HepG2 (cell line): ENCODE results near the gene TTYH1. TPM values are rescaled to one million over a fixed set of nuclear protein-coding genes. Genes with fewer than 3 reads are reported as not detected.

Experiments
- CBX2 ChIP-seq, 2 experiments: fragments of 200-600 bp in 1 of 2; sonication (generic); formaldehyde crosslinking in 1 of 2; IDR thresholded peaks; 2 replicates each; pipeline versions ENCODE4 v1.7.0 to v1.8.1; 2018 to 2022; ENCODE audit warnings: low read depth in 2 of 2, low read length in 1 of 2, mild to moderate bottlenecking in 1 of 2, missing genetic modification reagents in 1 of 2
- CENPT ChIP-seq: sonication (generic); formaldehyde crosslinking; IDR thresholded peaks from 2 replicates; pipeline ENCODE4 v1.8.0; 2022; ENCODE audit warnings: low read depth, mild to moderate bottlenecking, moderate library complexity, missing genetic modification reagents
- DNMT1 ChIP-seq: sonication (generic); formaldehyde crosslinking; IDR thresholded peaks from 2 replicates; pipeline ENCODE4 v1.5.1; 2020; ENCODE audit warnings: mild to moderate bottlenecking, missing genetic modification reagents
- FOXA1 ChIP-seq, 2 experiments: fragments of 450-650 bp in 1 of 2; sonication (generic) in 1 of 2; formaldehyde crosslinking in 1 of 2; IDR thresholded peaks; 2 replicates each; pipeline versions ENCODE4 v1.4.0 to v1.6.1; 2016 to 2020; ENCODE audit warnings: missing genetic modification reagents in 1 of 2
- GABPB1 ChIP-seq: IDR thresholded peaks from 2 replicates; pipeline ENCODE4 v1.6.1; 2016; ENCODE audit warnings: mild to moderate bottlenecking, missing genetic modification reagents, moderate library complexity, missing compliant biosample characterization
- GPN1 ChIP-seq: sonication (generic); formaldehyde crosslinking; IDR thresholded peaks from 2 replicates; pipeline ENCODE4 v1.5.1; 2020; ENCODE audit warnings: missing genetic modification reagents, borderline replicate concordance
- HNF4G ChIP-seq, 2 experiments: sonication (generic) in 1 of 2; formaldehyde crosslinking in 1 of 2; IDR thresholded peaks; 2 replicates each; pipeline versions ENCODE4 v1.4.0 to v1.6.1; 2011 to 2020; ENCODE audit warnings: borderline replicate concordance in 2 of 2, low read depth in 2 of 2, mild to moderate bottlenecking in 2 of 2, low read length in 1 of 2, missing genetic modification reagents in 1 of 2, moderate library complexity in 1 of 2
- KLF11 ChIP-seq: IDR thresholded peaks from 2 replicates; pipeline ENCODE4 v1.6.1; 2016; ENCODE audit warnings: missing compliant biosample characterization
- PHF8 ChIP-seq: sonication (generic); formaldehyde crosslinking; IDR thresholded peaks from 2 replicates; pipeline ENCODE4 v1.5.0; 2020; ENCODE audit warnings: missing genetic modification reagents
- PRPF4 ChIP-seq: fragments of 200-400 bp; formaldehyde crosslinking; IDR thresholded peaks from 2 replicates; pipeline ENCODE4 v1.6.1; 2016; ENCODE audit warnings: low read length, low read depth; ENCODE audit not compliant: poor library complexity, severe bottlenecking
- ZNF354B ChIP-seq: sonication (generic); formaldehyde crosslinking; IDR thresholded peaks from 2 replicates; pipeline ENCODE4 v1.8.0; 2022; ENCODE audit warnings: mild to moderate bottlenecking, missing genetic modification reagents
- ZNF451 ChIP-seq: sonication (generic); formaldehyde crosslinking; IDR thresholded peaks from 2 replicates; pipeline ENCODE4 v1.5.0; 2020; ENCODE audit warnings: mild to moderate bottlenecking, missing genetic modification reagents
- ZNF503 ChIP-seq: sonication (generic); formaldehyde crosslinking; IDR thresholded peaks from 2 replicates; pipeline ENCODE4 v1.4.0; 2020; ENCODE audit warnings: missing genetic modification reagents
- ZNF564 ChIP-seq: sonication (generic); formaldehyde crosslinking; IDR thresholded peaks from 2 replicates; pipeline ENCODE4 v1.8.1; 2023; ENCODE audit warnings: mild to moderate bottlenecking, missing genetic modification reagents
- ZNF761 ChIP-seq: sonication (generic); formaldehyde crosslinking; conservative IDR thresholded peaks from 2 replicates; pipeline ENCODE4 v1.4.0; 2020; ENCODE audit warnings: mild to moderate bottlenecking, missing genetic modification reagents
- ZNF768 ChIP-seq: sonication (generic); formaldehyde crosslinking; IDR thresholded peaks from 2 replicates; pipeline ENCODE4 v1.4.0; 2020; ENCODE audit warnings: missing genetic modification reagents
- ZNF777 ChIP-seq: sonication (generic); formaldehyde crosslinking; IDR thresholded peaks from 2 replicates; pipeline ENCODE4 v1.4.0; 2020; ENCODE audit warnings: missing genetic modification reagents
- ZNF883 ChIP-seq: sonication (generic); formaldehyde crosslinking; IDR thresholded peaks from 2 replicates; pipeline ENCODE4 v1.5.1; 2020; ENCODE audit warnings: mild to moderate bottlenecking, missing genetic modification reagents; ENCODE audit errors: not compliant biosample characterization
- polyA plus RNA-seq, 8 experiments: library from polyadenylated mRNA; depleted of rRNA in 3 of 8; stranded (reverse) in 7 of 8; unstranded in 1 of 8; fragments of >200 nt; fragmentation: Illumina TruSeq in 4 of 8; extraction: Trizol in 4 of 8; gene quantifications; 2 replicates each; pipeline versions ENCODE4 v1.2.1 to v1.2.3, GENCODE V29; 2011 to 2016; ENCODE audit warnings: low read depth in 4 of 8, missing spikeins in 1 of 8, mixed read lengths in 1 of 8; ENCODE audit not compliant: insufficient read depth in 1 of 8
- total RNA-seq, 5 experiments: library from RNA; depleted of rRNA; stranded (reverse); fragments of >200 nt; fragmentation: Illumina TruSeq; extraction: Trizol; gene quantifications; 2 replicates each; pipeline ENCODE4 v1.2.3, GENCODE V29; 2016; ENCODE audit warnings: low read depth in 1 of 5
- TF ChIP-seq, protein P1 (sequence below): sonication (generic); formaldehyde crosslinking; IDR thresholded peaks from 2 replicates; pipeline ENCODE4 v1.4.0; 2020; ENCODE audit warnings: mild to moderate bottlenecking, missing genetic modification reagents
- TF ChIP-seq, protein P2 (sequence below): sonication (generic); formaldehyde crosslinking; IDR thresholded peaks from 2 replicates; pipeline ENCODE4 v1.8.1; 2022; ENCODE audit warnings: low read depth, mild to moderate bottlenecking, missing genetic modification reagents
- TF ChIP-seq, protein P3 (sequence below): sonication (generic); IDR thresholded peaks from 2 replicates; pipeline ENCODE4 v1.6.1; 2016; ENCODE audit warnings: low read depth, borderline replicate concordance
- TF ChIP-seq, protein P4 (sequence below): IDR thresholded peaks from 2 replicates; pipeline ENCODE4 v1.6.1; 2016; ENCODE audit warnings: missing compliant biosample characterization, missing genetic modification reagents, borderline replicate concordance

The TTYH1 gene
- total and polyA plus RNA-seq, 2 of the 13 experiments (the other 11 are each of a cell fraction or from before 2014, with no cell fraction given): 6.9 to 19.9 TPM

- TF ChIP-seq, protein P1, sequence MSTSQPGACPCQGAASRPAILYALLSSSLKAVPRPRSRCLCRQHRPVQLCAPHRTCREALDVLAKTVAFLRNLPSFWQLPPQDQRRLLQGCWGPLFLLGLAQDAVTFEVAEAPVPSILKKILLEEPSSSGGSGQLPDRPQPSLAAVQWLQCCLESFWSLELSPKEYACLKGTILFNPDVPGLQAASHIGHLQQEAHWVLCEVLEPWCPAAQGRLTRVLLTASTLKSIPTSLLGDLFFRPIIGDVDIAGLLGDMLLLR (CRISPR knock-in tag): no peak
- TF ChIP-seq CBX2 (IDR thresholded peaks at IDR 0.05; ENCODE audit: low read depth, low read length) (no peak), CBX2 (CRISPR knock-in tag; IDR thresholded peaks at IDR 0.05; ENCODE audit: low read depth) (no peak), PRPF4 (no peak), ZNF564 (CRISPR knock-in tag) (no peak), ZNF354B (CRISPR knock-in tag) (no peak), GPN1 (CRISPR knock-in tag) (no peak), DNMT1 (no peak), HNF4G (IDR thresholded peaks at IDR 0.05; ENCODE audit: borderline replicate concordance, low read depth, low read length) (no peak), HNF4G (CRISPR knock-in tag; IDR thresholded peaks at IDR 0.05; ENCODE audit: borderline replicate concordance, low read depth) (no peak), ZNF777 (CRISPR knock-in tag) (no peak), GABPB1 (CRISPR knock-in tag) (peak; percentile 24; the same call in 1 of the 2 replicates), ZNF503 (CRISPR knock-in tag) (no peak), ZNF761 (CRISPR knock-in tag) (no peak), CENPT (CRISPR knock-in tag) (no peak), PHF8 (CRISPR knock-in tag) (0 out of 2 replicates have a peak, but pooled peaks have one; percentile 13), ZNF451 (CRISPR knock-in tag) (no peak), FOXA1 (IDR thresholded peaks at IDR 0.05) (no peak), FOXA1 (CRISPR knock-in tag; IDR thresholded peaks at IDR 0.05) (no peak), KLF11 (no peak), ZNF883 (CRISPR knock-in tag) (no peak), ZNF768 (CRISPR knock-in tag) (no peak)
- TF ChIP-seq, protein P2, sequence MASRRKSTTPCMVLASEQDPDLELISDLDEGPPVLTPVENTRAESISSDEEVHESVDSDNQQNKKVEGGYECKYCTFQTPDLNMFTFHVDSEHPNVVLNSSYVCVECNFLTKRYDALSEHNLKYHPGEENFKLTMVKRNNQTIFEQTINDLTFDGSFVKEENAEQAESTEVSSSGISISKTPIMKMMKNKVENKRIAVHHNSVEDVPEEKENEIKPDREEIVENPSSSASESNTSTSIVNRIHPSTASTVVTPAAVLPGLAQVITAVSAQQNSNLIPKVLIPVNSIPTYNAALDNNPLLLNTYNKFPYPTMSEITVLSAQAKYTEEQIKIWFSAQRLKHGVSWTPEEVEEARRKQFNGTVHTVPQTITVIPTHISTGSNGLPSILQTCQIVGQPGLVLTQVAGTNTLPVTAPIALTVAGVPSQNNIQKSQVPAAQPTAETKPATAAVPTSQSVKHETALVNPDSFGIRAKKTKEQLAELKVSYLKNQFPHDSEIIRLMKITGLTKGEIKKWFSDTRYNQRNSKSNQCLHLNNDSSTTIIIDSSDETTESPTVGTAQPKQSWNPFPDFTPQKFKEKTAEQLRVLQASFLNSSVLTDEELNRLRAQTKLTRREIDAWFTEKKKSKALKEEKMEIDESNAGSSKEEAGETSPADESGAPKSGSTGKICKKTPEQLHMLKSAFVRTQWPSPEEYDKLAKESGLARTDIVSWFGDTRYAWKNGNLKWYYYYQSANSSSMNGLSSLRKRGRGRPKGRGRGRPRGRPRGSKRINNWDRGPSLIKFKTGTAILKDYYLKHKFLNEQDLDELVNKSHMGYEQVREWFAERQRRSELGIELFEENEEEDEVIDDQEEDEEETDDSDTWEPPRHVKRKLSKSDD (CRISPR knock-in tag): no peak
- TF ChIP-seq, protein P3, sequence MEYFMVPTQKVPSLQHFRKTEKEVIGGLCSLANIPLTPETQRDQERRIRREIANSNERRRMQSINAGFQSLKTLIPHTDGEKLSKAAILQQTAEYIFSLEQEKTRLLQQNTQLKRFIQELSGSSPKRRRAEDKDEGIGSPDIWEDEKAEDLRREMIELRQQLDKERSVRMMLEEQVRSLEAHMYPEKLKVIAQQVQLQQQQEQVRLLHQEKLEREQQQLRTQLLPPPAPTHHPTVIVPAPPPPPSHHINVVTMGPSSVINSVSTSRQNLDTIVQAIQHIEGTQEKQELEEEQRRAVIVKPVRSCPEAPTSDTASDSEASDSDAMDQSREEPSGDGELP: no peak
- TF ChIP-seq, protein P4, sequence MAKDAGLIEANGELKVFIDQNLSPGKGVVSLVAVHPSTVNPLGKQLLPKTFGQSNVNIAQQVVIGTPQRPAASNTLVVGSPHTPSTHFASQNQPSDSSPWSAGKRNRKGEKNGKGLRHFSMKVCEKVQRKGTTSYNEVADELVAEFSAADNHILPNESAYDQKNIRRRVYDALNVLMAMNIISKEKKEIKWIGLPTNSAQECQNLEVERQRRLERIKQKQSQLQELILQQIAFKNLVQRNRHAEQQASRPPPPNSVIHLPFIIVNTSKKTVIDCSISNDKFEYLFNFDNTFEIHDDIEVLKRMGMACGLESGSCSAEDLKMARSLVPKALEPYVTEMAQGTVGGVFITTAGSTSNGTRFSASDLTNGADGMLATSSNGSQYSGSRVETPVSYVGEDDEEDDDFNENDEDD: no peak
Measured at GRCh38 chr19:54470991-54471782, 55.9 kb downstream of the TTYH1 start (continued).
